Left cardiac atrium (tissue), 4 donors: ENCODE measurements around the gene OOSP3. TPM values are rescaled to one million over a fixed set of nuclear protein-coding genes. Genes with fewer than 3 reads are reported as not detected.
"Not testable (repeated sequence)": the region's sequence is repeated elsewhere in the genome, so short reads cannot be mapped to it uniquely, and the experiment has no call there.

Source experiments
- ATAC-seq, 2 donors: fragments of 200-7000 bp; cut with Tn5 transposase; one replicate each; pipeline ENCODE4 v1.9.1; 2020; ENCODE audit warnings: mild to moderate bottlenecking in 2 of 2, moderate library complexity in 2 of 2
- DNase-seq: peaks from one replicate; pipeline ENCODE4 v3.0.0-alpha.2; 2020
- intact Hi-C, 2 donors: fragments of 100-400 bp; cut with DNase I; formaldehyde crosslinking; loops; one replicate each; pipeline versions ENCODE4 v1.14.1 to v1.15.1; 2022 to 2023
- long read RNA-seq: library from polyadenylated mRNA; unstranded; transcript quantifications from one replicate; pipeline ENCODE4 v2.0.0, GENCODE V29; 2021
- total RNA-seq, 2 donors: library from RNA; stranded (reverse); fragmentation: NEBNext Ultra II Directional; extraction: Animal tissue kit (Norgen Biotek cat#: 25700); gene quantifications; one replicate each; pipeline ENCODE4 v1.2.1, GENCODE V29; 2021
- donor health status: DM: no; HTN: yes; CAD: no.
- donor health status: DM: no; HTN: yes; CAD: no; lungs with severe emphysema.
- donor health status: DM: yes; HTN: yes; CAD: no.
- donor health status: Dilated cardiomyopathy.

OOSP3 gene, protein sequence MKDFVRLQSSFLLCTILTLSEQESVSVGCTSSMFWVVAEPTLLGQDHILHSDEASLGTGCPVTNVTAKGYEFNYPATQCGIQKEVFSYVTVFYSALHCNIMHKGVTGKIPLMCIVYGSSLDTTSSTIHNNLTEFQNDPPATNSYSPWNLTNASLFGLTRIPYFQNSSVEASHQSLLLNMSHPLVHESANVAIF
- total RNA-seq: not detected
- long read RNA-seq: 0 reads

DNA sequence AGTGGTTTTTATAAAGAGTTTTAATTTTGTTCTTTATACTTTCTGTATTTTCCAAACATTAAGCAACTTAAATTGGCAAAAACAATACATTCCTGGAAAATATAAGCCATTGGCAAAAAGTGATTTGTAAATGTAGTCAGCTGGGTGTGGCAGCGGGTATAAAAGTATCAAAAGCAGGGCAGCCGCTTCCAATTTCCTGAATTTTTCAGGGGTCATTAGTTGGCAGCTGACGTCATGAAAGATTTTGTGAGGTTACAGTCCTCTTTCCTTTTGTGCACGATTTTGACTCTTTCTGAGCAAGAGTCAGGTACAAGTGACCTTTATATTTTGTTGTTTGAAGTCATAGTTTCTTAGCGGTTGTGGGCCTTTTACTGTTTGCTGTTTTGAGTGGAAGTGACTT, at the start of gene OOSP3:
Gene OOSP3, plus strand, starts transcription at position 208 of the 400 bp plus-strand sequence. Its CDS starts 27 bp downstream, at position 235.
- DNase-seq (no peak), ATAC-seq (no peak)
- intact Hi-C loops: no loop called here

DNA sequence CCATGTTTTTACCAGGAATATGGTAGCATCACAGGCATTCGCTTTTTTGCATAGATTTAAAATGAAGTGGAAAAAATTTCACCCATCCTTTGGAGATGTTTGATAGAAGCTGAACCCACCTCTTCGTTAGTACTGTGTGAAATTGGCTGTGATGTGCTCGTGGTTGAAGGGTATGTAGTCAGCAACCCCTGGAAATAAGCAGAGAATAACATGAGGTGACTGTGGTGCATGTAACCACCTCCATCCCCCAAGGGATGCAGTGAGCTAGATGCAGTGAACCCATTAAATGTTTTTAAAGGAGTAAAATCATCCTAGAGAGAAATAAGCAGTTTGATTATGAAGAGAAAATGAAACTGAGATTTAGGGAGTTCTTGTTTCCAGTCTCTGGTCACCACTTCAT, 49.2 kb upstream of the OOSP3 start:
- no peak for ATAC-seq
- intact Hi-C loops: no loop called here

DNA sequence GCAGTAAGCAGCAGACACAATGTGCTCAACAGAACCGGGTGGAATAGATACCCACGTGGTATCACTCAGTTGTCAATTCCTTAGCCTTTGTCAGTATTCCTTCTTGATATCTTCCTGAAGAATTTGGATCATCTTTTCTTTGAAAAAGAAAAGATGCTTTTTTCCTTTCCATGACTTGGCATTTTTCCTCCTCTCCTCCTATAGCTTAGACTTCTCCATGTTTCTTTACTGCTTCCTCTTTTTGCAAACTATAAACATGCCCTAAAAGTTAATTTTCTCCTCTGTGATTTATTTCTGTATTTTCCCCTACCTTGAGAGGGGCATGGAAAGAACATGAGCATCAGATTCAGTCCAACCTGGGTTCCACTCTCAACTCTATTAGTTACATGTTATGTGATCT, 45.0 kb upstream of the OOSP3 start:
- DNase-seq: no peak
- intact Hi-C loops: no loop called here
- ATAC-seq: no peak

More for the DNA sequence above, 49.2 kb upstream of the OOSP3 start:
- DNase-seq: no peak

DNA sequence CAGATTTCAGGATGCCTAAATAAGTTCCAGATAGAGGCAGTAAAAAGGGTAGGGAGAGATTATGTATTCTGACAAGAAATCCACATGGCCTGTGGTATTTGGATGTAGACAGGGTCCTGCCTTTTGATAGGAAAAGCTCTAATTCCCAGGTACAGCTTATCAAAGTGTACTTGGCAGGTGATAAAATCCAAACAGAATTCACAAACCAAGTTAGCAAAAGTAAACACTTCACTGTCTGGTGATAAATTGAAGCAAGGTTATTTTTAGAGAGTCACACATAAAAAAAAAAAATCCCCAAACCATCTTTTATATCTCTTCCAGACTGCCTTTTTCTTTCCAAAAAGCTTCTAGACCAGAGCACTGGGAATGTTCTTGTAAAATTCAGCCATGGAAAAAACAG, 39.0 kb upstream of the OOSP3 start:
- DNase-seq (no peak), ATAC-seq (no peak)
- intact Hi-C loops: no loop called here

DNA sequence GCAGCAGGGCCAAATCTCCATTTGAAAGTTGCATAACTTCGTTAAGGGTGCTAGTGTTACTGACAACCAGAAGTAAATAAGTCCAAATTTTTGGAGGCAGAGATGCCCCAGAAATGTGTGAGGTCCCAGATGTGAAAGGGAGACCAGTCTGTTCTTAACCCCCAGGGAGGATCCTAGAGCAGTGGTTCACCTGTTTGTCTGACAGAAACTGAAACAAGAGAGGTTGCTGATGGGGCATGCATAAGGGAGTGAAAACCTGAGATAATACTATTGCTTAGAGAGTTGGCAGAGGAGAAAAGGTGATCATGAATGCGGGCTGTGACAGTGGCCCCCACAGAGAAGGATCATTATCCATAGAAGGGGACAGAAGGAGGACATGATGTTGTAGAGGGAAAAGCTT, 37.1 kb upstream of the OOSP3 start:
- no peak for DNase-seq
- ATAC-seq: no peak
- intact Hi-C loops: no loop called here

DNA sequence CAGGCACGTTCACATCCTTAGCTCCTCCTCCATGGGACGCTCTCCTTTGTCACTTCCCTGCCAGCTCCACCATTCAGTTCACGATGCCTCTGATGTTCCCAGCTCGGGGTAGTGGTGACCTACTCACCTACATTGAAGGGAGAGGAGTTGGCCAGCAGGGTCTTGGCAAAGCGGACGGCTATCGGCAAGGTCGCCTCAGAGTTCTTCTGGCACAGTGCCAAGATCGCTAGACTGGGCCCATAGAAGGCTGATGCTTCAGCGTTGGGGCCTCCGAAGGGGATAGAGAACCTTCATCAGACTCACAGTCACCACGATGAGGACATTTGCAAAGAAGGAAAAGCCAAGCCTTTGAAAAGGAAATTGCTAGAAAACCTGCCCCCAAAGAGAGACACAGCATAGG, 36.3 kb upstream of the OOSP3 start:
- ATAC-seq: no peak
- DNase-seq: no peak
- intact Hi-C loops: no loop called here

DNA sequence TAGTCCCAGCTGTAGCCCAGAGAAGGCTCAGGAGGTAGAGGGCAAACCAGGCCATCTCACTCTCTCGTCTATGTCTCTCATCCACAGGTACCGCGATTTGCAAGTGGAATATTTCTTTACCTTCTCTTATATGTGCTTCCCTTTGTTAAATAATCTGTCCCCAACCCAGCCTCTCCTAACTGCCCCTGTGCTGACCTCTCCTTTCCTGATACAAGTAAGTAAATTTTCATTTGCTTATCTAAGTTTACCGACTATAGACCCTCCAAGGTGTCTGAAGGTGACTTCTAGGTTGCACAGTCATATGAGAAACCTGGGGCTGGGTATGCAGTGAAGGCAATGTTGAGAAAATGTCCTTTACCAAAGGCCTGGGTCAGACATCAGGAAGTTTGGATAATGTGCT, 33.2 kb upstream of the OOSP3 start, which contains the start of gene CBLIF:
Gene CBLIF, minus strand, starts transcription at position 101 of the 400 bp plus-strand sequence. Its CDS starts 46 bp downstream, at position 55.
- ATAC-seq (no peak), DNase-seq (no peak)
- intact Hi-C loops: no loop called here

DNA sequence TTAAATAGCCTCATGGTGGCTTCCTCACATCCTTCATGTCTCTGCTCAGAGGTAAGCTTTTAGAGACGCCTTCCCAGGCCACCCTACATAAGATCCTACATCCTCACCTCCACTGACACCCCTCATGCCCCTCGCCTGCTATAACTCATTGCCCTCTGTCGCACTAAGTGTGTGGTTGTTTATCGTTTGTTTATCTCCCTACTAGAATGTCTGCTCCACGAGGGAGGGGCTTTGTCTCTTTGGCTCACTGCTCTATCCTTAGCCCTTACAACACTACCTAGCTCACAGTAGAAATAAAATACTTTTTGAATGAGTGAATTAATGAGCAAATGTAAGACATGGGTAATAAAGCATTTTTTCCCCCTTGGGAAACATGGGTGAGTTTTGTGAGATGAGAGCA, 32.0 kb upstream of the OOSP3 start:
- no peak for DNase-seq
- intact Hi-C loops: no loop called here
- no peak for ATAC-seq

DNA sequence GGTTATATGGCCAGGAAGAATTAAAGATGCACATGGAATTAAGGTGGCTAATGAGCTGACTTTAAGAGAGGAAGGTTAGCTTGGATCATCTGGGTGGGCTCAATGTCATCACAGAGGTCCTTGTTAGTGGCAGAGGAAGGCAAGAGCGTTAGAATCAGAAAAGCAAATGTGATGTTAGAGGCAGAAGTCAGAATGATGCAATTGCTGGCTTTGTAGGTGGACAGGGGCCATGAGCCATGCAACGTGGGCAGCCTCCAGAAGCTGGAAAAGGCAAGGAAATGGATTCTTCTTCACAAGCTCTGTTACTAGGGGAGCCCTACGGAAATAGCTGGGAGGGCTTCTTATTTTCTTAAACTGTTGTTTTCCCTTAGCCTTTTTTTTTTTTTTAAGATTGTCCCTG, 31.0 kb upstream of the OOSP3 start:
- ATAC-seq (no peak), DNase-seq (no peak)
- intact Hi-C loops: no loop called here

DNA sequence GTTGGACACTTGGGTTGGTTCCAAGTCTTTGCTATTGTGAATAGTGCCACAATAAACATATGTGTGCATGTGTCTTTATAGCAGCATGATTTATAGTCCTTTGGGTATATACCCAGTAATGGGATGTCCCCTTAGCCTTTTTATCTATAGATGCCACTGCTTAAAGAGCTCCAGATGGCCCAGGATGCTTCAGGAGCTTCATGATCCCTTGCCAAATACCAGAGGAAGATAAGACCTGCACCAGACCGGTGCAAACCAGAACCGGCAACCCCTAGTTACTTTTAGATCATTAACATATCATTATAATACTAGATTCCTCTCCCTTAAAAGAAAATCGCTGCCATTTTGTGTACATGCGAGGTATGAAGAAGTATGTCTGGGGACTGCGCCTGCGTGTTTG, 30.1 kb upstream of the OOSP3 start:
- DNase-seq, ATAC-seq, intact Hi-C loops: not testable (repeated sequence)

DNA sequence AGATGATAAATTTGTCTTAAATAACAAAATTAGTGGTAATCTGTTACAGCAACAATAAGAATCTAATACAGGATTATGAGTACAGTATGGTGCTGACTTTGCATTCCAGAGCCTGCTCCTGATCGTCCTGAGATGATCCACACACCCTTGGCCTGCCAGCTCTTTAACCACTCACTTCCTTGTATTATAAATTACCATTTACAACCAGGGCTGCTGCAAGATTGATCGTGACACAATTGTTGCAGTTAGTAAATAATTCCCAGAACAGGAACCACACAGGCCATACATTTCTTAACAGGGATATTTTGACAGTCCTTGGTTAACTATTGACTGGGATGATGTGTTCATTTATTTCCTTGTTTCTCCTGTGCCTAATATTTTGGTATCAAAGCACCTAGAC, 29.5 kb upstream of the OOSP3 start:
- DNase-seq: no peak
- intact Hi-C loops: no loop called here
- ATAC-seq: no peak

DNA sequence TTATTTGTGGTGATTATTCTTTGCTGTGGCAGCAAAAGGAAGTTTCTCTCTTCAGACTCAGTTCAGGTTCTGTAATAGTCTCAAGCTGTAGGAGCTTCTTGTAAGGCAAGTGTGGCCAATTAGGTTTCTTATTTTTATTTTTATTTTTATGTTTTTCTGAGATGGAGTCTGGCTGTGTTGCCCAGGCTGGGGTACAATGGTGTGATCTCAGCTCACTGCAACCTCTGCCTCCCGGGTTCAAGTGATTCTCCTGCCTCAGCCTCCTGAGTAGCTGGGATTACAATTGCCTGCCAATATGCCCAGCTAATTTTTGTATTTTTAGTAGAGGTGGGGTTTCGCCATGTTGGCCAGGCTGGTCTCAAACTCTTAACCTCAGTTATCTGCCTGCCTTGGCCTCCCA, 29.0 kb upstream of the OOSP3 start:
- ATAC-seq, intact Hi-C loops, DNase-seq: not testable (repeated sequence)

DNA sequence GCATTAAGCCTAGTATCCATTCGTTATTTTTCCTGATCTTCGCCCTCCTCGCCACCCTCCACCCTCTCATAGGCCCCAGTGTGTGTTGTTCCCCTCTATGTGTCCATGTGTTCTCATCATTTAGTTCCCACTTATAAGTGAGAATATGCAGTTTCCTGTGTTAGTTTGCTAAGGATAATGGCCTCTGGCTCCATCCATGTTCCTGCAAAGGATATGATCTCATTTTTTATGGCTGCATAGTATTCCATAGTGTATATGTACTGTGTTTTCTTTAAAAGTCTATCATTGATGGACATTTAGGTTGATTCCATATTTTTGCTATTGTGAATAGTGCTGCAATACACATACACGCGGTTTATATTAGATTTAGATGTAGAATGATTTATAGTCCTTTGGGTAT, 27.2 kb upstream of the OOSP3 start:
- DNase-seq, ATAC-seq, intact Hi-C loops: not testable (repeated sequence)

DNA sequence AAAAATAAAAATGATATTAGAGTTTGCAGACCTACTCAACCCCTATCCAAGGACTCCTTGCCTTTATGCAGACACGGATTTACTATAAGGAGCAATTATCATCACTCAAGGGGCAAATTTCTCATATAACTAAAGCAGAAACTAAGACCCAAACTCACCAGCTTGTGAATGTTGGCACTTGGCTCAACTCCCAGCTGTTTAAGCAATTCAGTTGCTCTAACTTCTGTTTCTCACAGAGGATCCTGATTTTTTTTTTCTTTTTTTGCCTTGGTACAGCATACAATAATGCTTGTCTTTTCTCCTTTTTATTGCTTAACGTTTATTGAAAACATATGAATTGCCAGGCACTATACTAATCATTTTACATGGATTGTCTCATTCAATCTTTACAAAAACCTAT, 23.7 kb upstream of the OOSP3 start:
- no peak for ATAC-seq
- DNase-seq: no peak
- intact Hi-C loops: no loop called here

DNA sequence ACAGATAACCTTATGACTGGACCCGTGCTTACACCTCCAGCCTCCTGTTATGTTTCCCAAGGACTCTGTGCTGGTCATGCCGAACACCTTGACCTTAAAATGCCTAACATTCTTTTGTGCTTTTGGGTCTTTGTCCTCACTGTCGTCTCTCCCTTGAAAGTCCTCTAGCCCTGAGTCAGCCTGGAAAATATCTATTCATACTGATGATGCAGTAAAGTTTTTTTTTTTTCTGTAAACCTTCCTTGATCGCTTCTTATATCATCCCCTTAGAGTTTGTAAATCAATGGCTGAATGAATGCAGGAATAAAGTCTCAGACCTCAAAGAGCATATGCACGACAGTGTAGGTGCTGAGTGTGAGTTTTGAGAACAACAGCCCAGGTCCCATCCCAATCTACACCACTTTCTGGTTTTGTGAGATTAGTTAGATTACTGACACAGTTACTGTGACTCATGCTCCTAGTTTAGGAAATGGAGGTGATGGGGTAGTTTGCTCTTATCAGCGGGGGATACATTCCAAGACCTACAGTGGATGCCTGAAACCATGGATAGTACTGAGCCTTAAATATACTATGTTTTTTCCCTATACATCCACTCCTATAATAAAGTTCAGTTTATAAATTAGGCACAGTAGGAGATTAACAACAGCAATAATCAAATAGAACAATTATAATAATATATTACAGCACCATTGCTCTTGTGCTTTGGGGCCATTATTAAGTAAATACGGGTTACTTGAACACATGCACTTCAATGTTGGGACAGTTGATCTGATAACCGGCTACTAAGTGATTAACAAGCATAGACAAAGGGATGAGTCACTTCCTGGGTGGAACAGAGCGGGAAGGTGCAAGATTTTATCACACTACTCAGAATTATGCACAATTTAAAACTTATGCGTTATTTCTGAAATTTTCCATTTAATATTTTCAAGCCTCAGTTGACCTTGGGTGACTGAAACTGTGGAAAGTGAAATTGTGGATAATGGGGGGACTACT, 20.8 kb upstream of the OOSP3 start:
- intact Hi-C loops: no loop called here
- no peak for DNase-seq
- no peak for ATAC-seq

DNA sequence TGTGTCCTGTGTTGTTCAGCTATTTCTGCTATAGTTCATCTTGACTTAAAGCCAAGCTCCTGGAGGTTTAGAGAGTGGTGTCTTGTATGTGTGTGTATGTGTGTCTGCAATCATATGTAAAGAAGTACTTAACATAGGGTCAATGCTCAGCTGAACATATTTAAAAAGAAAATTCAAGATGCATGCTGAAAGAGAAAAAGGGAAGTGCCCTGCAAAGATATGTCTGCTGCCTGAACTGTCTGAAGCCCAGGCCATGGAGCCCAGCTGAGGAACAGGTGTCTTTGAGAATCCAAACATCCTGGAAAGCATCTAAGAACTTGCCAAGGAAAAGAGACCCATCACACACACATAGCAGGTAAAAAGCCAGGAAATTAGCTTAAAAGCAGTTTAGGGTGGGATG, 18.9 kb upstream of the OOSP3 start:
- no peak for ATAC-seq
- no peak for DNase-seq
- intact Hi-C loops: no loop called here

DNA sequence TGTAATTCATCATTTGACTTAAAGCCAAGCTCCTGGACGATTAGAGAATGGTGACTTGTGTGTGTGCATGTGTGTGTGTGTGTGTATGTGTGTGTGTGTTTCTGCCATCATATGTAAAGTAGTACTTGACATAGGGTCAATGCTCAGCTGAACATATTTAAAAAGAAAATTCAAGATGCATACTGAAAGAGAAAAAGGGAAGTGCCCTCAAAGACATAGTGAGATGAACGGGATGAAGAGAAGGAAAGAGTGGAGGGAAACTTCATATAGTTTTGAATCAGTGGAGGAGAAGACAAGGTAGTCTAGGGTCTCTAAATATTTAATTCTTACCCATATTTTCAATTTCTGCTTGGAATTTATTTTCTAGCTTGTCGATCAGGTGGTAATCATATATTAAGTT, 16.3 kb upstream of the OOSP3 start:
- no peak for ATAC-seq
- intact Hi-C loops: no loop called here
- DNase-seq: no peak

DNA sequence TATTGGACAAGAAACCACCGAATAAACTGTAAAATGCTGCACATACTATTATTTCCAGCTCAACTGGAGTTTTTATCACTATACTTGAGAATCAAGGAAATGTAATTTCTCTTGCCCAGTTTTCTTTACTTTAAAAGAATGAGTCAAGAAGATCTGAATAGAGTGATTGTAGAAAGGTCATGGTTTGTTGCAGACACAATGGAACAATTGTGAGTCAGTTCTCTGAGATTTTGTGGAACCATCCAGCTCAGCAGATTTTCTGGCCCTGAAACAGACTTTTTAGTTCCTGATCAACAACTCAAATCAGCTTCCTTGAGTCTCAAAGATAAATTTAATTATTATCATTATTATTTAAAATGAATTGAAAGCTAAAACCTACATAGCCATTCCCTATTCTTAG, 13.6 kb upstream of the OOSP3 start:
- intact Hi-C loops: no loop called here
- DNase-seq: no peak
- ATAC-seq: no peak

DNA sequence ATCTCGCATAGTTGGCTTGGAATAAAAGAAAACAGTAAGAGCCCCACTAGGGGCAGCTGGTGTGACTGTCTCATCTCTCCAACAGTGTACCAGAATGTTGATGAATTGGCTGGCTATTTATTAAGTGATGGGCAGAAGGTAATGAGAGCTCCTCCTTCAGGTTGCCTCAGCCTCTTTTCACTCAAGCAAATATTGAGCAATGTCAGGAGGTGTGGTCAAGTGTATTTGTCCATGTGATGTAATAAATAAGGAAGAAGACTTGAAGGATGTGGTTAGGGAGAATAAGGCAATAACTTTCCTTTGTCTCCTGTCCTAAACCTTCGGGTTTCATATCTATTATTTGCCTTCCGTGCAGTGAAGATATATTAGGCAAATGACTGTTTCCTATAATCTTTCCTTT, 12.2 kb upstream of the OOSP3 start, which contains the start of gene TCN1:
Gene TCN1, minus strand, starts transcription at position 91 of the 400 bp plus-strand sequence. Its CDS starts 17 bp downstream, at position 74.
- intact Hi-C loops: no loop called here
- ATAC-seq (peak in 1 of 2 donors; percentile 19), DNase-seq (no peak)

DNA sequence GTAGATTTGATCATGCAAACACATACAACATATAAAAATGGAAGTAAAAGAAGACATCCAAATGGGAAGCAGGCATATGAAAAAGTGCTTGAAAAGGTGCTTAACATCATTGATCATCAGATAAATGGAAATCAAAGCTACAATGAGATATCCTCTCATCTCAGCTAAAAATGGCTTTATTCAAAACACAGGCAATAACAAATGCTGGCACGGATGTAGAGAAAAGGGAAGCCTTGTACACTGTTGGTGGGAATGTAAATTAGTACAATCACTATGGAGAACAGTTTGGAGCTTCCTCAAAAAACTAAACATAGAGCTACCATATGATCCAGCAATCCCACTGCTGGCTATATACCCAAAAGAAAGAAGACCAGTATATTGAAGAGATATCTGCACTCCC, 11.7 kb upstream of the OOSP3 start:
- intact Hi-C loops: no loop called here
- ATAC-seq (no peak), DNase-seq (no peak)
